MM.1S (cell line): ENCODE measurements around the gene PCDHGA2.

Experiments
- CTCF ChIP-seq: fragments of 300-600 bp; sonication (generic); IDR thresholded peaks from 2 replicates; pipeline ENCODE4 v1.5.1; 2016; ENCODE audit warnings: antibody characterized with exemption, low read length, mixed read lengths
- EZH2 ChIP-seq: fragments of 300-600 bp; sonication (generic); optimal IDR thresholded peaks from 2 replicates; pipeline ENCODE3; 2017; ENCODE audit warnings: low read depth, mild to moderate bottlenecking, antibody characterized with exemption, low read length, mixed read lengths

- TF ChIP-seq EZH2 = no peak
- no peak for TF ChIP-seq CTCF
Measured at GRCh38 chr5:141384471-141385267, 46.1 kb downstream of the PCDHGA2 start.
